ENCODE results near the gene STARD5. TPM values are rescaled to one million over a fixed set of nuclear protein-coding genes. Genes with fewer than 3 reads are reported as not detected.

STARD5 gene
- total RNA-seq, 1 experiment from 2014 or later = 1.9 TPM

DNA sequence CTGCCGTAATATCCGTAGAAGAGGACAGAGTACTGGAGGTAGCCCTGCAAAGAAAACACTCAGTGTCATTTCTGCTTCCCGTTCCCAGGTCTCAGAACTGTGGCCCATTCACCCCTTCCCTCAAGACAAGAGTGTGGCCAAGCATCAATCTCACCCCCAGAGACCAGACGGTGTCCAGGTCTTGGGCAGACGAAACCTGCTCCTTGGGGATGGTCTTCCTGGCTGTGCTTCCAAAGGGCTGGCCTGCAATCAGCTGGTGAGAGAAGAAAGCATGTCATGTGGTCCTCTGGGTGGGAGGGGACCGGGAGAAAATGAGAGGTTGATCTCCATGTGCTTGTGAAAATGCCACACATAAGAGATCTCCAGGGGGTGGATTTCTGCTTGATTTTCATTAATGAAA is 34.3 kb upstream of the STARD5 start:
- DNase-seq = no peak
- CTCF ChIA-PET = no interaction called here
- no peak for TF ChIP-seq CTCF (IDR thresholded peaks at IDR 0.05; ENCODE audit: unreplicated experiment)
- no peak overlapping the region for H3K4me3 Mint-ChIP-seq (ENCODE audit: low read depth, unreplicated experiment)
- H3K4me1 Mint-ChIP-seq (ENCODE audit: low read depth, unreplicated experiment) = no peaks in the 10 kb centered on the region
- peaks cover 21% of the 10 kb centered on the region for H3K27me3 Mint-ChIP-seq (ENCODE audit: unreplicated experiment)
- no peaks in the 10 kb centered on the region for H3K36me3 Mint-ChIP-seq (ENCODE audit: insufficient read depth, unreplicated experiment)
- H3K27ac Mint-ChIP-seq (ENCODE audit: unreplicated experiment) = no peak overlapping the region
- intact Hi-C loops (cut with micrococcal nuclease; ENCODE audit: unreplicated experiment) = no loop called here
- no TSS peak for BruUV-seq (replicated peaks)
- no peaks in the 10 kb centered on the region for H3K9me3 Mint-ChIP-seq (ENCODE audit: low read depth, unreplicated experiment)

DNA sequence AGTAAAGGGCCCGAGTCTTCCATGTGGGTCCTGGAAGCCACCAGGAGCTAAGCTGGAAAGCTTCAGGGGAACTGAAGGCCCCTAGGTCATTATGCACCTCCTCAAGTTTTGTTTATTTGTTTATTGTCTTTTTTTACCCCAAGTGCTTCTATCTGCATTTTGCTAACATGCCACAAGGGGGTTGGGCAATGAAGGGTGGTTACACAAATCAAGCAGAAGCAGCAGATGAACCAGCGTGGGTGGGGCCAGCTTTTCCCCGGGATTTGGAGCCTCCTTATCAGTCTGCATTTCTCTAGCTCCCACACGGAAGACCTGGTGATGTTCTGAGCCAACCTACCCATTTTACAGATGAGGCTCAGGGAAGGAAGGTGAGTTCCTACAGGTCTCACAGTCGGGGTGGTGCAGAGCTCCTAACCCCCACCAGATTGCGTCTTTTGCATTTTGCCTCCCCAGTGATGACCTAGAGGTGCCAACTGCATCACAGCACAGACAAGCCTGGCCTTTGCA is 33.3 kb upstream of the STARD5 start:
- H3K4me1 Mint-ChIP-seq (ENCODE audit: low read depth, unreplicated experiment) = no peaks in the 10 kb centered on the region
- no peak overlapping the region for H3K27ac Mint-ChIP-seq (ENCODE audit: unreplicated experiment)
- no peaks in the 10 kb centered on the region for H3K36me3 Mint-ChIP-seq (ENCODE audit: insufficient read depth, unreplicated experiment)
- H3K27me3 Mint-ChIP-seq (ENCODE audit: unreplicated experiment) = peaks cover 21% of the 10 kb centered on the region
- DNase-seq = no peak
- intact Hi-C loops (cut with micrococcal nuclease; ENCODE audit: unreplicated experiment) = no loop called here
- CTCF ChIA-PET = interaction anchor here (0.6 to 0.9 kb wide), 2 partner anchors 24 to 91 kb away, joined by 3 read pairs; no protein-coding TSS in a partner anchor
- H3K4me3 Mint-ChIP-seq (ENCODE audit: low read depth, unreplicated experiment) = no peak overlapping the region
- H3K9me3 Mint-ChIP-seq (ENCODE audit: low read depth, unreplicated experiment) = no peaks in the 10 kb centered on the region
- peak; percentile 15 for TF ChIP-seq CTCF (IDR thresholded peaks at IDR 0.05; ENCODE audit: unreplicated experiment)
- no TSS peak for BruUV-seq (replicated peaks)

DNA sequence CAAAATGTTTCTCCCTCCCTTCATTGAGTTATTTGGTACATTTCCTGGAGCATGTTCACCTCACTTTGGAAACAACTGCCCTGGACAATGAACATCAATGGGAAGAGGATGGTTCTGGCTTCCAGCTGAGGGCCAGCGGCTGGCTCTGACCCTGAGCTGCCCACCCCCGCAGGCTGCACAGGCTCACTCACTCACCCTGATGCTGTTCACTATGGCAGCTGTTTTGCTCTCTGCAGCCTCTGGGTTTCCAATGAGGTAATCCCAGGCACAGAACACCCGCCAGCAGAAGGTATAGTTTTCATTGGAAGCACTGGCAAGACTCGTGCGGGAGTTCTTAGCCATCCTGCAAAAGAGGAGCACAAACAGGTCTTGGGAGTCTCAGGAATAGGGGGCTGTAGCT is 32.3 kb upstream of the STARD5 start:
- intact Hi-C loops (cut with micrococcal nuclease; ENCODE audit: unreplicated experiment) = no loop called here
- no TSS peak for BruUV-seq (replicated peaks)
- CTCF ChIA-PET = no interaction called here
- H3K36me3 Mint-ChIP-seq (ENCODE audit: insufficient read depth, unreplicated experiment) = no peaks in the 10 kb centered on the region
- no peak overlapping the region for H3K4me3 Mint-ChIP-seq (ENCODE audit: low read depth, unreplicated experiment)
- no peak for TF ChIP-seq CTCF (IDR thresholded peaks at IDR 0.05; ENCODE audit: unreplicated experiment)
- H3K27ac Mint-ChIP-seq (ENCODE audit: unreplicated experiment) = no peak overlapping the region
- H3K9me3 Mint-ChIP-seq (ENCODE audit: low read depth, unreplicated experiment) = no peaks in the 10 kb centered on the region
- no peaks in the 10 kb centered on the region for H3K4me1 Mint-ChIP-seq (ENCODE audit: low read depth, unreplicated experiment)
- H3K27me3 Mint-ChIP-seq (ENCODE audit: unreplicated experiment) = peaks cover 21% of the 10 kb centered on the region
- DNase-seq = no peak

DNA sequence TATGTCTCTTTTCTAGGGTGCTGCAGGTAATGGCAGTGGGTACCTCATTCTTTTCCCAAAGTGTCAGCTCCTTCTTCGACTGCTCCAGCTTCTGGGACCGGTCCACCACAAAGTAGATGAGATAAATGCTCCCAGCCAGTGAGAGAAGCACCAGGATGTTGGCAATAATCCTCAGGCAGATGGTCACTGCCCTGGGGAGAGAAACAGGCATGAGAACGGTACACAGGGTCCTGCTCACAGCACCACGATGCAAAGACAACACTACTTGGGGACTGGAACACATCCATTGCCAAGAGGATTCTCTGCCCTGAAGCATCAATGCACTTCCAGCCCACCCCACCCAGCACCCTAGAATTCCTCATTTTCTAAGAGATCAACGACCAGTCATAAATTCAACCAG is 27.7 kb upstream of the STARD5 start:
- no peaks in the 10 kb centered on the region for H3K4me1 Mint-ChIP-seq (ENCODE audit: low read depth, unreplicated experiment)
- H3K9me3 Mint-ChIP-seq (ENCODE audit: low read depth, unreplicated experiment) = no peaks in the 10 kb centered on the region
- H3K27ac Mint-ChIP-seq (ENCODE audit: unreplicated experiment) = no peak overlapping the region
- intact Hi-C loops (cut with micrococcal nuclease; ENCODE audit: unreplicated experiment) = no loop called here
- H3K36me3 Mint-ChIP-seq (ENCODE audit: insufficient read depth, unreplicated experiment) = no peaks in the 10 kb centered on the region
- CTCF ChIA-PET = no interaction called here
- DNase-seq = no peak
- no peak for TF ChIP-seq CTCF (IDR thresholded peaks at IDR 0.05; ENCODE audit: unreplicated experiment)
- H3K4me3 Mint-ChIP-seq (ENCODE audit: low read depth, unreplicated experiment) = no peak overlapping the region
- BruUV-seq (replicated peaks) = no TSS peak
- H3K27me3 Mint-ChIP-seq (ENCODE audit: unreplicated experiment) = peaks cover 55% of the 10 kb centered on the region

All from Calu3 (cell line).